Islet of Langerhans (tissue), 1 donor: ENCODE data around the gene FAM72C.
"Not testable (repeated sequence)": the region's sequence is repeated elsewhere in the genome, so short reads cannot be mapped to it uniquely, and the experiment has no call there.

Source experiments
- FAIRE-seq: peaks from one replicate; lab custom pipeline; 2011; peaks lifted over from hg19 to GRCh38; lab: Jason Lieb, UNC

Gene FAM72C

DNA sequence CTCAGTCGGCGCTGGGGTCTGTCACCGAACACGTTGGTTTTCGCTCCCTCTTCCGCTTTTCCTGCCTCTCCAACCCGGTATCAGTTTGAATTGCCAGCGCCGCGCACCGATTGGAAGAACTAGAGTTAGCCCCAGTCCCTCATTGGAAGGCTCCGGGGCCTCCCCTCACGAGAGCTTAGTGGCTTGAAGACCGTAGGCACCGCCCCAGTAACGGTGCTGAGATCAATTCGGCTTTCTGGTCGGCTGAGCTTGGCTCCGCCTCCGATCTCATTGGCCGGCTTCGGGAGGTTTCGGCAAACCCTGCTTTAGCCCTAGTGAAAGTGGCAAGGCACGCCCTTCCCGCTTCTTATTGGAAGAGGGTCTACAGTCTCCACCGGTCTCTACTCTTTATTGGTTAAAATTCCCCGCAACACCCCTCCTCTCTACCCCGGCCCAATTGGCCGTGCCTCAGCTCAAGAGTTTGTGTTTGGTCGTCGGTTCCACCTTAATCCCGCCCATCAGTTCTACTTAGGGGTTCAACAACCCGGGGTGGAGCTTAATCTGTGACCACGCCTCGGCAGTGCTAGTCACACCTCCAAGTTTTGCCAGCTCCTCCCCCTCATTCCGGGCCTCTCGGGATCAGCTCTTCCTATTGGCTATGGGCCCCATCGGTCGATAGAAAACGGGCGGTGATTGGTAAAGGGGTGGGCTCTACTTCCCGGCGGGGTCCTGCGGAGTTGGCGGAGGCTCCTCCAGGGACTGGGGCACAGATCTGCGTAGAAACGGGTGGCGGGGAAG is at the start of gene FAM72C:
Gene FAM72C, minus strand, starts transcription at position 63 of the 777 bp plus-strand sequence. CDS start 845 bp downstream, outside the sequence.
- FAIRE-seq, result not testable (repeated sequence)

- FAIRE-seq, result not testable (repeated sequence)
These were observed 48.4 kb upstream of the FAM72C start for GRCh38 chr1:144020001-144020738.

DNA sequence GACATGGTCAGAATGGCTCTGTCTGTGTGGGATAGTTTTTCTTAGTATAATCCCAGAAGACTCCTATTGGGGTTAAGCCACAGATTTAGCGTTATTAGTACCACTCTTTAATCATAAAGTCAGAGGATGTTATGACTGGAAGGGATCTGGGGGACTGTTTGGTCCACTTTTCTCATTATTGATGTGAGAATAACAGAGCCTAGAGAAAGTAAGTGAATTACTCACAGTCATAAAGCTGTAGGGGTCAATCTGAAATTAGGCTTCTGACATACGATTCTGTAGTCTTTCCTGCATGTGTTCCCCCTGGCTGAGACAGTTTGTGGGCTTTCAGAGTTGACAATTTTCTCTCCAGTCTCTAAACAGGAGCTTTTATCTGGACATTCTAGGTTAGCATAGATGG is 47.3 kb upstream of the FAM72C start:
- FAIRE-seq, result not testable (repeated sequence)

GRCh38 chr1:144015180-144015966 is 43.6 kb upstream of the FAM72C start:
- not testable (repeated sequence) for FAIRE-seq

DNA sequence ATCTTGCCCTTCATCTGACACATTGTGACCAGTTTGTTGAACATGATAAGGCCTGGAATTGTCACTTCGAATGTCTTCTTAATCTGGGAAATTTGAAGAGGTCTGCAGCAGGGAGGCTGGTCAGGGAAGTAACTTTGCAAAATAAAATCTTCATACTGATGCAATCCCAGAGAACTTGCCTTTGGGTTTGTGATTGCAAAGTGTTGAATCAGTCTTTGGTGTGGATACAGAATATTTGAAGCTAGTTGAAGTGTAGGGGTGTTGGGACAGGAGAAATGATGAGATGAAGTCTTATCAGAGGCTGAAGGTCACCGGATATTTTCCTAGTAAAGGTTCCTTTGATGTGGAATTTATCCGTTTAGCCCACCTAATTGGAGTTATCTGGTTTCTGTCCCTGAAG is 42.7 kb upstream of the FAM72C start:
- not testable (repeated sequence) for FAIRE-seq

GRCh38 chr1:144014121-144014520 is 42.3 kb upstream of the FAM72C start:
- FAIRE-seq, result not testable (repeated sequence)

- FAIRE-seq, result not testable (repeated sequence)
These were observed 40.5 kb upstream of the FAM72C start for GRCh38 chr1:144012168-144012733.

DNA sequence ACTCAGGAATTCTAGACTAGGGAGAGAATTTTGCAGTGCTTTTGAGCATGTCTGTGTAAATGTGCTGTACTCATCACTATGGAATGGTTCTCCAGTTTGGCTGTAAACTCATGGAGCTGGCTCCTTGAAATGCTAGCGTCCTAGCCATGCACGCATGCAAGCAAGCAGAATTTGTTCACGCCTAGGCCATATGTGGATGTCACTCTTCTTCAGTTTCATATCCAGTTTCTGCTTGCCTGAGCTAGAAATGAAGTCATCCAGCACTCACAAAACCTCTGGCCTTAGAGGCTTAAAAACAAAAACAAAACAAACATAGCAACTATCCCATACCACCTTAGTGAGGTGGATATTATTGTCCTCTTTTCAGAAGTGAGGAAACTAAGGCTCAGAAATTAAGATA is 37.6 kb upstream of the FAM72C start:
- FAIRE-seq, result not testable (repeated sequence)

GRCh38 chr1:144004259-144004658 is 32.5 kb upstream of the FAM72C start:
- not testable (repeated sequence) for FAIRE-seq

- not testable (repeated sequence) for FAIRE-seq
These were observed 31.7 kb upstream of the FAM72C start for GRCh38 chr1:144003306-144004029.

GRCh38 chr1:144002141-144002881 is 30.5 kb upstream of the FAM72C start:
- not testable (repeated sequence) for FAIRE-seq

DNA sequence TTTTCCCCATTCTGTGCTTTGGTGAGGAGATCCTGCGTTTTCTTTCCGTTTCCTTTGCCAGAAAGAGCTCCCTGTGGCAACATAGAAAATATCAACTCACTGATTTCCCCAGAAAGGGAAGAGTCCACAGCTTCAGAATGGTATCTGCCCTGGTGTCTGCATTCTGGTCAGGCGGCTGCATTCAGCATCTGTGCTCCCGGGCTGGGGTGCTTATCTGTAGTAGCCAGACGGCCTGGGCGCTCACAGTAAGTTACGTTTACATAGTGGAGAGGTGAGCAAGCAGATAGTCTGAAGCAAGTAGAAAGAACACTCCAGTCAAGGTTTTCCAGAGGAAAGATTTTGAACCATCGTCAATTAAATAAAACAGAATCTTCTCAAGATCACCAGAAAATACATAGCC is 29.3 kb upstream of the FAM72C start:
- not testable (repeated sequence) for FAIRE-seq

DNA sequence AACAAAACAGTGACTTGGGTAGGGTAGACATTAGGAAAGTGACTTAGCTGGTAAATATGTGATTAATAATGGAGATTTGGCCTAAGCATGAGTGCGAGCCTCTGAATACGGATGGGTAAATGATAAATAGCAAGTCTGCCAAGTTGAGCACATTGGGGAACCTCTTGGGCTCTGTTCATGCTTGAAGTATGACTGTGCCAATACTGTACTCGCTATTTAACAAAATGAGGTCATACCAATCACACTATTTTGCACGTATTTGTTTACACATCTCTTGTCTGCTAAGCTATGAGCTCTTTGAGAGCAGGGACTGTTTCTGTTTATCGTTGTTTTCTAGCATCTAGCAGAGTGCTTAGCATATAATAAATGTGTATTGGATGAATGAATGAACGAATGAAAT is 24.2 kb upstream of the FAM72C start:
- FAIRE-seq, result not testable (repeated sequence)

DNA sequence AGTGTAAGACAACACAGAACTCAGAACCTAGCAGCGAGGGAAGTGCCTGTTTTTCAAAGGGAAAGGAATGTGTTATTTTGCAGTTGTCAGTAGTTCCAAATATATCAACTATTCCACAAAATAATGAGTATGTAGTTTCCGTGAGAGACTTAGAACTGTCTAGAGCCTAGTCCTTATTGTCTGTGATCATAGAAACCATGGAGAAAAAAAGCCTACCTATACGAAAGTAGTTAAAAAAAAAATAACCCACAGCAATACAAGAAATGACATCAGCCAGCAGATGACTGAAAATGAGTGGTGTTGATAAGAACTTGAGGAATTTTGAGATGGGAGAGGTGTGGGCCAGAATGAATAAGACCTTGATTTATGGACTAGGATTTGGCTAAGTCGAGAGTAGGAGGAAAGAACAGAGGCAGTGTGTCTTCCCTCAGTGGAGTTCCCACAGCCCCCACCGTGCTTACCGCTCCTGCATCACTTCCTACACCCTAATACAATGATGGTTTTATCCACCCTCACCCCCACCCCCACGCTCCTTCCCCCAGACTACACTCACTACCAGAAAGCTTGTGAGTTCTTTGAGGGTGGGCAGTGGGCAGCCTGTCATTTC is 21.6 kb upstream of the FAM72C start:
- not testable (repeated sequence) for FAIRE-seq

- not testable (repeated sequence) for FAIRE-seq
These were observed 18.9 kb upstream of the FAM72C start for GRCh38 chr1:143990699-143991098.

- not testable (repeated sequence) for FAIRE-seq
These were observed 17.9 kb upstream of the FAM72C start for GRCh38 chr1:143989719-143990118.

DNA sequence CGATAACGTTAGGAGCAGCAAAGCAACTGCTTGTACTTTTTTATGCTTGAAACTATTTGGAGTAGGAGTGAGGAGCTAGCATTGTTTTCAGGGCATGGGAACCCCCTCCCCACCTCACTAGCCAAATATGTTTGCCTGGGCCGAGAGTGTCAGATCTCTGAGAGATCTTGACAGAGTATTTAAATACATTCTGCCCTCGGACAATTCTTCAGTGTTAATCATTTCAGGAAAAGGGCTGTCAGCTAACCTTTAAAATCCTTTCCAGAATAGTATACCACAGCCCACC is 17.6 kb upstream of the FAM72C start:
- not testable (repeated sequence) for FAIRE-seq

- FAIRE-seq, result not testable (repeated sequence)
These were observed 17.0 kb upstream of the FAM72C start for GRCh38 chr1:143988602-143989426.

DNA sequence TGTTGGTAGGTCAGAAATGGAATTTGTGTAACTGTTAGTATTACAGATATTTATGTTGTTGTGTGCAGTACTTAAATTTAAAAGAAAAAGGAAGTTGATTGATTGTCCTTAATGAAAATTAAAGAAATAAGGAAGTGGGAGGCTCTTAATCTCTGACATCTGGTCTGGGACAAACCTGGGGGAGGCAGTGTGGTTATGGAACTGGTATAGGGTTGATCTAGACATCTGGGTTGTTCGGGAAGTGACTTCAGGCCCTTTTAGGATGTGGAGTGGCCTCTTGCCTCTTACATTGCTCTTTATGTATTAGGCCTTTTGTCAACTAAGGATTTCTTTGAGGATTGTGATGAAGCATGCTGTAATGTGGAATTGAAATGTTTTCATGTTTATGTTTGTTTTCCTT is 16.1 kb upstream of the FAM72C start:
- FAIRE-seq, result not testable (repeated sequence)
